ENCODE measurements around the gene DRC7.
"Not testable (repeated sequence)": the region's sequence is repeated elsewhere in the genome, so short reads cannot be mapped to it uniquely, and the experiment has no call there.

DRC7 gene

GRCh38 chr16:57770361-57770760 is 75.8 kb downstream of the DRC7 start:
- no peak for DNase-seq

- no peak for DNase-seq
These were observed 76.7 kb downstream of the DRC7 start for GRCh38 chr16:57771141-57771785.

DNA sequence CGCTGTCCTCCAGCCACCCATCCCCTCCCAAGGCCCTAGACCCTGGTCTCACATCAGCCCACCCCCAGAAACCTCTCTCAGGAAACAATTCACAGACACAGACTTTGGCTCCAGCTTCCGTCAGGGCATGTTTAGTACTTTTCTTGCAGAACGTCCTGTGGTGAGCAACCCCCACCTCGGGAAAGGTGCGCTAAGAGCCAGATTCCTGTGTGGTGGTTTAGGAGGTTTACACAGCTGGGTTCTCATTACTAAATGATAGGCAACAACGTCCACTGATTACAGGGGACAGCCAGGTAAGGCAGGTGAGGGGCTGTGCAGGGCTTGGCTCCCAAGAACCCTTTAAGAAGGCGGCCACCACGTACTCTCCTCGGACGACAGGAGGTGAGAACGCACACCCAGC is 78.4 kb downstream of the DRC7 start:
- no peak for DNase-seq

DNA sequence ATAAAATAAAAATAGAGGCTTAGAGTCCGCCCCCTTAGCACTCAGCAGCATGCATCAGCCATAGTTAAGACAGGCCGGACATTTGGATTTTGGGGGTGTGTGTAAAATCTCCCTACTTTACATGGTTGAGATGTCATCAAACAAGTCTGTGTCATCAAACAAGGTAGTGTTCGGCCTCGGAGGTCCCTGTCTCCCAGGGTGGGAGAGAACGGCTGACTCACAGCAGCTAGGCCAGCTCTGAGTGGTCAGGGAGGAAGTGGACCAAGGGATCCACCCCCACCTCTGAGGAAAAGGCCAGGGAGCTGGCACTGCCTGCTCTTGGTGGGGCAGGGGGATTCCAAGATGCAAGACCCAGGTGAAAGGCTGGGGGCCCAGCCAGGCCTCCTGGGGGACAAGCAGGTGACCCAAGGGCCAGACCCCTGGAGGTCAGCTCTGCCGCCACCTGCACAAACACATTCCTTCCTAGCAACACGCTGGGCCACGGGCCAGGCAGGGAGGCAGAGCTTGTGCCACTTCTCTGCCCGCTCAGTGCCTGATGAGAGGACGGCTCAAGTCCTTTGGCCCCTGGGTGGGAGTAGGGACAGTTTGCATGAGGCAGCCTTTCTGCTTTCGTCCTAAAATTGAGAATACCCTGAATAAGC is 79.2 kb downstream of the DRC7 start:
- no peak for DNase-seq

GRCh38 chr16:57774705-57775285 is 80.2 kb downstream of the DRC7 start:
- DNase-seq = peak; percentile 32

DNA sequence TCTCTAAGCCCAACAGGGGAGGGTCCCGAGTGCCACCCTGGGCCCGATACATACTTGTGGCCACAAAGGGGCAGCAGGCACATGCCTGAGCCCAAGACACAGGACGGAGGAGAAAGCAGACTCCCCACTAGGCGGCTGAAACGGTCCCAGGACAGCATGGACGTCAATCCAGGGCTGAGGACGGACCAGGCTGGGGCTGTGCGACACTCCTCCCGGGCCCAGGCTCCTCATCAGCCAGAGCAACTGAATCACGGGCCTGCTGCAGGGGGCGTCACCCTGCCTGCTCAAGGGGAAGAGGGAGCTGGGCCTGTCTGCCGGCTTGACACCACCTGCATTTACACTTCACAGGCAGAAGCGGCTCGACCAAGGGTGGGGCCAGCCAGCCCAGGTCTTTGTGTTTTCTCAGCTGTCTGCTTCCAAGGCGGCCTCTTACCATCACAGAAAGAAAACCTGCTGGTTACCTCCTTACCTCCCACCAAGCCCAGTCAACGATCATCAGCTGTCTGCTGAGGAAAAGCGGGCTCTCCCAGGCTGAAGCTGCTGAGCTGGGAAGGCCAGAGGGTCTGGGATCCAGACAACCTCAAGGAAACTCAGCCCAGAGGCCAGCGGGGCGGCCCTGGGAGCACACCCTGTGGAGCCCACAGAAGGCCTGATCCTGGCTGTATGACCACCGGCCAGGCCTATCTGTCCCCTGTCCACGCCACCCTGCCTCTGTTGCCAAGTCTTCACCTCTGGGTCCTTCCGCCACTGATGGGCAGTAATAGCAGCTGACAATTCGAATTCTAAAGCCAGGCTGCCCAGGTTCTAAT is 81.3 kb downstream of the DRC7 start:
- DNase-seq = no peak

DNA sequence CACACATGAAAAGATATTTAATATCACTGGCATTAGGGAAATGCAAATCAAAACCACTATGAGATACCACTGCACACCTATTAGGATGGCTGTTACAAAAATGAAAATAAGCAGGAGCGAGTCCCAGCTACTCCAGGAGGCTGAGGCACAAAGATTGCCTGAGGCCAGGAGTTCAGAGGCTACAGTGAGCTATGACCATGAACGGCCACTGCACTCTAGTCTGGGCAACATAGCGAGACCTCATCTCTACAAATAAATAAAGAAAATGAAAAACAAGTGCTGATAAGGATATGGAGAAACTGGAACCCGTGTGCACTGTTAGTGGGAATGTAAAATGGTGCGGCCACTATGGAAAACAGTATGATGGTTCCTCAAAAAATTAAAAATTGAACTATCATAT is 84.1 kb downstream of the DRC7 start:
- no peak for DNase-seq

DNA sequence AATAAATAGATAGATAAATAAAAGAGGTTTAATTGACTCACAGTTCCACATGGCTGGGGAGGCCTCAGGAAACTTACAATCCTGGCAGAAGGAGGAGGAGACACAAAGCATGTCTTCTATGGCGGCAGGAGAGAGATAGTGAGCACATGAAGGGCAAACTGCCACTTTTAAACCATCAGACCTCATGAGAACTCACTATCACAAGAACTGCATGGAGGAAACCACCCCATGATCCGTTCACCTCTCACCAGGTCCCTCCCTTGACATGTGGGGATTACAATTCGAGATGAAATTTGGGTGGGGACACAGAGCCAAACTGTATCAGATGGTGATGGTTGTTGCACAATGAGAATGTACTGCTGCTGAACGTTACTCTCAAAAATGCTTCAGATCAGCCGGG is 85.2 kb downstream of the DRC7 start:
- not testable (repeated sequence) for DNase-seq

- DNase-seq = no peak
These were observed 86.7 kb downstream of the DRC7 start for GRCh38 chr16:57781349-57781740.
